H1 (cell line): Measurements from ENCODE around the gene GBE1. TPM values are rescaled to one million over a fixed set of nuclear protein-coding genes. Genes with fewer than 3 reads are reported as not detected.

Experiments used
- CTCF ChIA-PET: fragments of 300-600 bp; sonication (Branson Sonifier 250); formaldehyde crosslinking; loops from one replicate; lab custom pipeline; 2021; ENCODE audit not compliant: partially characterized antibody; lab: Charles Lee
- POLR2A ChIA-PET: fragments of 300-600 bp; sonication (Branson Sonifier 250); formaldehyde crosslinking; loops from one replicate; lab custom pipeline; 2021; ENCODE audit warnings: inconsistent platforms; ENCODE audit not compliant: partially characterized antibody; lab: Charles Lee
- DNase-seq, 2 experiments: peaks; one replicate each; pipeline versions ENCODE4 v3.0.0 to v3.0.0-alpha.2; 2010 to 2022; ENCODE audit warnings: low spot score in 2 of 2, low read depth in 1 of 2, mixed read lengths in 1 of 2
- FAIRE-seq: peaks from 2 replicates; lab custom pipeline; 2011; peaks lifted over from hg19 to GRCh38; lab: Jason Lieb, UNC
- H2AFZ ChIP-seq: 2 replicates; pipeline ENCODE4 v1.8.1; 2012; ENCODE audit warnings: low read length, inconsistent platforms
- H2AK5ac ChIP-seq: 2 replicates; pipeline ENCODE4 v1.6.1; 2013; ENCODE audit warnings: low read depth, low read length
- H2BK120ac ChIP-seq: replicated peaks from 2 replicates; pipeline ENCODE3; 2013; ENCODE audit warnings: low read depth, low read length, inconsistent platforms
- H2BK12ac ChIP-seq: 2 replicates; pipeline ENCODE4 v1.6.1; 2013; ENCODE audit warnings: low read depth, low read length
- H2BK15ac ChIP-seq: 2 replicates; pipeline ENCODE4 v1.6.1; 2013; ENCODE audit warnings: low read length
- H2BK20ac ChIP-seq: 2 replicates; pipeline ENCODE4 v1.6.1; 2013; ENCODE audit warnings: low read length
- H2BK5ac ChIP-seq: 2 replicates; pipeline ENCODE4 v1.6.1; 2013; ENCODE audit warnings: low read depth, low read length
- H3K14ac ChIP-seq: 2 replicates; pipeline ENCODE4 v1.6.1; 2013; ENCODE audit warnings: inconsistent platforms; ENCODE audit not compliant: insufficient read length
- H3K18ac ChIP-seq: 2 replicates; pipeline ENCODE4 v1.6.1; 2013; ENCODE audit warnings: low read length; ENCODE audit errors: extremely low read depth
- H3K23ac ChIP-seq: 2 replicates; pipeline ENCODE4 v1.6.1; 2013; ENCODE audit warnings: inconsistent platforms; ENCODE audit not compliant: insufficient read length
- H3K23me2 ChIP-seq: 2 replicates; pipeline ENCODE4 v1.6.1; 2013; ENCODE audit warnings: low read depth, low read length
- H3K27ac ChIP-seq: 2 replicates; pipeline ENCODE4 v1.6.1; 2011; ENCODE audit warnings: low read depth, low read length, inconsistent platforms
- H3K27me3 ChIP-seq, 4 experiments: replicated peaks in 1 of 4; 1 replicate in 1 of 4; 2 replicates in 3 of 4; pipeline versions ENCODE4 v1.6.1 to v1.8.1; 2011 to 2013; ENCODE audit warnings: low read length in 3 of 4, mild to moderate bottlenecking in 3 of 4, inconsistent platforms in 2 of 4, mixed read lengths in 2 of 4, moderate library complexity in 1 of 4; ENCODE audit not compliant: control insufficient read depth in 3 of 4, insufficient read depth in 3 of 4; ENCODE audit errors: extremely low read depth in 1 of 4
- H3K36me3 ChIP-seq, 4 experiments: 2 replicates each; pipeline versions ENCODE4 v1.6.1 to v1.8.1; 2011 to 2013; ENCODE audit warnings: mild to moderate bottlenecking in 4 of 4, low read length in 3 of 4, moderate library complexity in 2 of 4, control low read depth in 1 of 4, inconsistent platforms in 1 of 4; ENCODE audit not compliant: insufficient read depth in 4 of 4, control insufficient read depth in 2 of 4
- H3K4ac ChIP-seq: replicated peaks from 2 replicates; pipeline ENCODE3; 2013; ENCODE audit warnings: low read length, low read depth, mixed read lengths, inconsistent platforms; ENCODE audit not compliant: insufficient read length
- H3K4me1 ChIP-seq, 4 experiments: replicated peaks in 1 of 4; 1 replicate in 1 of 4; 2 replicates in 3 of 4; pipeline versions ENCODE4 v1.6.1 to v1.8.1; 2011 to 2013; ENCODE audit warnings: low read length in 3 of 4, inconsistent platforms in 2 of 4, mixed read lengths in 1 of 4; ENCODE audit not compliant: insufficient read depth in 4 of 4, control insufficient read depth in 3 of 4
- H3K4me2 ChIP-seq, 2 experiments: 2 replicates each; pipeline versions ENCODE4 v1.6.1 to v1.8.1; 2011 to 2013; ENCODE audit warnings: low read depth in 2 of 2, low read length in 2 of 2, control low read depth in 1 of 2, inconsistent platforms in 1 of 2, mild to moderate bottlenecking in 1 of 2; ENCODE audit not compliant: insufficient read depth in 1 of 2
- H3K4me3 ChIP-seq, 4 experiments: fragments of 200-600, 300-600 bp in 1 of 4; sonication (generic), shearing (Covaris generic), sonication (Bioruptor Twin) in 1 of 4; 2 replicates each; pipeline versions ENCODE4 v1.5.1 to v1.8.1; 2011 to 2016; ENCODE audit warnings: low read length in 4 of 4, low read depth in 3 of 4, control low read depth in 2 of 4, inconsistent platforms in 2 of 4, mild to moderate bottlenecking in 2 of 4, mixed read lengths in 1 of 4, moderate library complexity in 1 of 4; ENCODE audit not compliant: insufficient read depth in 2 of 4; ENCODE audit errors: extremely low read depth in 1 of 4
- H3K56ac ChIP-seq: replicated peaks from 2 replicates; pipeline ENCODE3; 2013; ENCODE audit warnings: low read depth, mild to moderate bottlenecking, mixed read lengths, low read length, inconsistent platforms; ENCODE audit not compliant: insufficient read length
- H3K79me1 ChIP-seq: 2 replicates; pipeline ENCODE4 v1.6.1; 2013; ENCODE audit warnings: low read depth, low read length, control low read depth
- H3K79me2 ChIP-seq, 2 experiments: 2 replicates each; pipeline versions ENCODE4 v1.6.1 to v1.8.1; 2012 to 2013; ENCODE audit warnings: low read length in 2 of 2, mild to moderate bottlenecking in 2 of 2, inconsistent platforms in 1 of 2; ENCODE audit not compliant: insufficient read depth in 2 of 2, control insufficient read depth in 1 of 2
- H3K9ac ChIP-seq, 4 experiments: replicated peaks in 1 of 4; 1 replicate in 1 of 4; 2 replicates in 3 of 4; pipeline versions ENCODE4 v1.6.1 to v1.8.1; 2011 to 2013; ENCODE audit warnings: low read depth in 3 of 4, low read length in 3 of 4, control low read depth in 2 of 4, mild to moderate bottlenecking in 2 of 4, moderate library complexity in 2 of 4, inconsistent platforms in 1 of 4; ENCODE audit errors: extremely low read depth in 1 of 4
- H3K9me3 ChIP-seq, 2 experiments: 2 replicates each; pipeline versions ENCODE4 v1.6.1 to v1.8.1; 2012 to 2013; ENCODE audit warnings: mild to moderate bottlenecking in 2 of 2, moderate library complexity in 2 of 2, control low read depth in 1 of 2, inconsistent platforms in 1 of 2, low read depth in 1 of 2, low read length in 1 of 2, mixed read lengths in 1 of 2; ENCODE audit not compliant: insufficient read depth in 2 of 2
- H4K20me1 ChIP-seq, 2 experiments: replicated peaks in 1 of 2; 2 replicates each; pipeline versions ENCODE3 to v1.8.1; 2011 to 2013; ENCODE audit warnings: inconsistent platforms in 2 of 2, low read length in 2 of 2, mild to moderate bottlenecking in 1 of 2; ENCODE audit not compliant: insufficient read depth in 2 of 2, control insufficient read depth in 1 of 2
- H4K5ac ChIP-seq: 2 replicates; pipeline ENCODE4 v1.6.1; 2013; ENCODE audit warnings: low read length, low read depth, mixed read lengths, inconsistent platforms; ENCODE audit not compliant: insufficient read length
- H4K8ac ChIP-seq: 2 replicates; pipeline ENCODE4 v1.8.0; 2013; ENCODE audit warnings: mild to moderate bottlenecking, moderate library complexity, low read length, inconsistent platforms; ENCODE audit not compliant: insufficient read depth; ENCODE audit errors: extremely low read depth
- H4K91ac ChIP-seq: replicated peaks from 2 replicates; pipeline ENCODE3; 2013; ENCODE audit warnings: low read length, mixed read lengths, inconsistent platforms; ENCODE audit not compliant: insufficient read length
- ASH2L ChIP-seq: fragments of 200-600, 300-600 bp; sonication (generic); IDR thresholded peaks from one replicate; pipeline ENCODE4 v1.7.1; 2017; ENCODE audit warnings: low read length
- BCL11A ChIP-seq, 2 experiments: IDR thresholded peaks; one replicate each; pipeline ENCODE4 v1.6.1; 2011; ENCODE audit warnings: low read depth in 2 of 2, low read length in 2 of 2, mild to moderate bottlenecking in 2 of 2
- GABPA ChIP-seq: IDR thresholded peaks from 2 replicates; pipeline ENCODE4 v1.6.1; 2011; ENCODE audit warnings: mild to moderate bottlenecking, low read length, moderate library complexity, borderline replicate concordance; ENCODE audit not compliant: insufficient read depth
- SAP30 ChIP-seq: fragments of 300-600 bp; sonication (generic); IDR thresholded peaks from 2 replicates; pipeline ENCODE4 v1.7.1; 2012; ENCODE audit warnings: low read length, moderate library complexity, mild to moderate bottlenecking, inconsistent platforms; ENCODE audit not compliant: insufficient read depth, insufficient replicate concordance
- SIN3A ChIP-seq, 2 experiments: IDR thresholded peaks in 1 of 2; conservative IDR thresholded peaks in 1 of 2; 2 replicates each; pipeline ENCODE4 v1.6.1; 2011 to 2012; ENCODE audit warnings: low read length in 2 of 2, improper control_type of control experiment in 1 of 2, low read depth in 1 of 2, mild to moderate bottlenecking in 1 of 2
- TCF12 ChIP-seq: IDR thresholded peaks from 2 replicates; pipeline ENCODE4 v1.6.1; 2011; ENCODE audit warnings: low read depth, mild to moderate bottlenecking, low read length
- TEAD4 ChIP-seq: IDR thresholded peaks from 2 replicates; pipeline ENCODE4 v1.6.1; 2012; ENCODE audit warnings: low read depth, low read length, inconsistent platforms, mixed read lengths
- ZNF274 ChIP-seq: IDR thresholded peaks from 2 replicates; pipeline ENCODE4 v1.7.0; 2012; ENCODE audit warnings: low read length, borderline replicate concordance; ENCODE audit errors: extremely low read depth
- WGBS, 2 experiments: shearing (Covaris generic) in 1 of 2; methylation state at CpG; one replicate each; pipeline versions ENCODE4 v1.1.6 to v1.1.7; 2013 to 2015; ENCODE audit warnings: low lambda C conversion rate in 2 of 2, mixed read lengths in 2 of 2, inconsistent platforms in 1 of 2, low coverage in 1 of 2, missing lambda C conversion rate in 1 of 2; ENCODE audit not compliant: insufficient replicate concordance in 2 of 2, insufficient coverage in 1 of 2, insufficient read length in 1 of 2; ENCODE audit errors: extremely low coverage in 1 of 2, missing lambda C conversion rate in 1 of 2; 5-methylcytosine and 5-hydroxymethylcytosine counted together
- polyA plus RNA-seq, 7 experiments: library from polyadenylated mRNA; depleted of rRNA in 3 of 7; stranded (reverse) in 5 of 7; unstranded in 2 of 7; fragments of >200 nt in 5 of 7; fragments of 200-250 nt in 2 of 7; gene quantifications; 1 replicate in 5 of 7; 2 replicates in 1 of 7; 4 replicates in 1 of 7; pipeline versions ENCODE4 v1.2.1 to v1.2.3, GENCODE V29; 2011 to 2013; ENCODE audit warnings: missing spikeins in 2 of 7, mixed read lengths in 2 of 7
- total RNA-seq: library from RNA; stranded (reverse); fragmentation: NEBNext Ultra II Directional; extraction: Animal tissue kit (Norgen Biotek cat#: 25700); gene quantifications from 2 replicates; pipeline ENCODE4 v1.2.1, GENCODE V29; 2021

GBE1 gene
- total and polyA plus RNA-seq, 2 of the 8 experiments (the other 6 are each of a cell fraction or from before 2014, with no cell fraction given): 3.3 to 7.3 TPM

DNA sequence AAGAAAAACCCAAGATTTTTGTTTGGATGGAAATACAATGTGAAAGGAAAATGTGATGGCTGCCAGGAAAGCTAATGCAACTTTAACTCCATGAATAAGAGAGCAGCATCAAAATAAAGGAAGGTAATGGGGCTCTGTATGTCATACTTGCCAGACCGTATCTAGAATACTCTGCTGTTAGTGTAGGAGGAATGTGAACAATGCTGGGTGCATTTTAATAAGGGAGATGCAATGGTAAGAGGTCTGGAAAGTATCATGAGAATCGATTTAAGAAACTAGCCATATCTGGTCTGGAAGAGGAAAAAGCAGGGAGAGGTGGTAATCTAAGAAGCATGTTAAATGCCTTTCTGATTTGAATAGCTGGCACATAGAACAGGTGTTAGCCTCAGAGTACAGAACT lies 239.6 kb downstream of the GBE1 start:
- ChIA-PET POLR2A (no interaction called here), CTCF (no interaction called here)
- H3K23me2 ChIP-seq: no peaks in the 10 kb centered on the region

More for the DNA sequence above, 239.6 kb downstream of the GBE1 start:
- H3K56ac ChIP-seq: no peak overlapping the region
- no peaks in the 10 kb centered on the region for H3K36me3 ChIP-seq
- no peak overlapping the region for H2BK15ac ChIP-seq
- no peak overlapping the region for H3K4me3 ChIP-seq
- H3K9ac ChIP-seq: no peak overlapping the region
- H2BK20ac ChIP-seq: no peak overlapping the region
- H4K5ac ChIP-seq: no peak overlapping the region
- H4K91ac ChIP-seq: no peak overlapping the region
- no peaks in the 10 kb centered on the region for H3K79me2 ChIP-seq
- H3K4me1 ChIP-seq: no peaks in the 10 kb centered on the region
- no peak overlapping the region for H3K23ac ChIP-seq
- H2BK120ac ChIP-seq: no peak overlapping the region
- DNase-seq (no peak), FAIRE-seq (no peak)
- no peaks in the 10 kb centered on the region for H4K20me1 ChIP-seq
- 79% methylated on average over 2 of the region's 2 CpGs; no CpG with 5 or more reads in 1 of the 2 experiments for WGBS, 2 experiments
- no peaks in the 10 kb centered on the region for H3K79me1 ChIP-seq
- no peak overlapping the region for H2AK5ac ChIP-seq
- no peak overlapping the region for H3K14ac ChIP-seq
- no peak for TF ChIP-seq GABPA
- TF ChIP-seq SIN3A (conservative IDR thresholded peaks at IDR 0.05 in 1 of 2, IDR thresholded peaks at IDR 0.05 in 1 of 2; ENCODE audit: low read depth in 1 of 2, low read length in 2 of 2): no peak
- no peak for TF ChIP-seq ASH2L
- TF ChIP-seq TEAD4: no peak
- TF ChIP-seq BCL11A (IDR thresholded peaks at IDR 0.05; ENCODE audit: low read depth in 2 of 2, low read length in 2 of 2): no peak
- TF ChIP-seq SAP30: no peak
- no peak for TF ChIP-seq TCF12
- no peak for TF ChIP-seq ZNF274
- H2AFZ ChIP-seq: no peak overlapping the region
- H3K9me3 ChIP-seq: no peaks in the 10 kb centered on the region
- H2BK12ac ChIP-seq: no peak overlapping the region
- no peaks in the 10 kb centered on the region for H3K27me3 ChIP-seq
- no peak overlapping the region for H3K27ac ChIP-seq
- H3K4ac ChIP-seq: no peak overlapping the region
- H4K8ac ChIP-seq: no peak overlapping the region
- no peak overlapping the region for H2BK5ac ChIP-seq
- H3K4me2 ChIP-seq: no peak overlapping the region
- H3K18ac ChIP-seq: no peak overlapping the region
